Rectal smooth muscle tissue (tissue), 1 donor: ENCODE results near the gene IFI27L2.

ENCODE experiments used
- H3K27ac ChIP-seq: one replicate; pipeline ENCODE4 v1.7.0; 2013; ENCODE audit warnings: low read depth, low read length, inconsistent platforms
- H3K27me3 ChIP-seq: one replicate; pipeline ENCODE4 v1.7.0; 2013; ENCODE audit warnings: low read length; ENCODE audit not compliant: control insufficient read depth, insufficient read depth
- H3K36me3 ChIP-seq: one replicate; pipeline ENCODE4 v1.7.0; 2013; ENCODE audit warnings: low read length; ENCODE audit not compliant: control insufficient read depth, insufficient read depth
- H3K4me1 ChIP-seq: one replicate; pipeline ENCODE4 v1.7.0; 2013; ENCODE audit warnings: low read length; ENCODE audit not compliant: control insufficient read depth, insufficient read depth
- H3K4me3 ChIP-seq: one replicate; pipeline ENCODE4 v1.7.0; 2013; ENCODE audit warnings: low read length
- H3K9ac ChIP-seq: one replicate; pipeline ENCODE4 v1.7.0; 2013; ENCODE audit warnings: low read length

IFI27L2 gene

GRCh38 chr14:94080621-94081385 is 48.6 kb downstream of the IFI27L2 start, which contains the start of the genes DDX24 and IFI27L1:
TSS of gene DDX24 (minus strand) at chr14:94081202. CDS start at chr14:94079742, 1,460 bp downstream.
TSS of gene IFI27L1 (plus strand) at chr14:94081310. CDS start at chr14:94096938, 15,628 bp downstream.
- Histone ChIP-seq H3K9ac (peak within 1 kb of the TSS; percentile 82), H3K4me1 (peaks cover 25% of the 10 kb centered on the region), H3K27me3 (no peaks in the 10 kb centered on the region), H3K27ac (peak within 1 kb of the TSS; percentile 91), H3K36me3 (peaks cover 14% of the 10 kb centered on the region), H3K4me3 (peak within 1 kb of the TSS; percentile 85)

GRCh38 chr14:94079891-94080620 is 49.3 kb downstream of the IFI27L2 start:
- Histone ChIP-seq H3K4me3 (peak overlapping the region; percentile 85), H3K4me1 (peaks cover 25% of the 10 kb centered on the region), H3K27ac (peak overlapping the region; percentile 91)

GRCh38 chr14:94077823-94078222 is 51.6 kb downstream of the IFI27L2 start:
- Histone ChIP-seq H3K4me3 (peak overlapping the region; percentile 85), H3K27ac (no peak overlapping the region), H3K4me1 (peaks cover 25% of the 10 kb centered on the region), H3K9ac (no peak overlapping the region), H3K27me3 (no peaks in the 10 kb centered on the region), H3K36me3 (peaks cover 14% of the 10 kb centered on the region)

More at GRCh38 chr14:94079891-94080620, 49.3 kb downstream of the IFI27L2 start:
- H3K27me3 ChIP-seq, result no peaks in the 10 kb centered on the region
- H3K9ac ChIP-seq, result peak overlapping the region; percentile 82
- H3K36me3 ChIP-seq, result peaks cover 14% of the 10 kb centered on the region
